HUES64 (cell line): ENCODE data around the gene PICALM.

ENCODE experiments used
- H3K27ac ChIP-seq: 2 replicates; pipeline ENCODE4 v1.7.0; 2013; ENCODE audit warnings: low read depth, low read length, inconsistent platforms
- H3K27me3 ChIP-seq: 2 replicates; pipeline ENCODE4 v1.6.1; 2013; ENCODE audit warnings: mild to moderate bottlenecking, low read length; ENCODE audit not compliant: insufficient read depth
- H3K36me3 ChIP-seq: 2 replicates; pipeline ENCODE4 v1.6.1; 2013; ENCODE audit warnings: mild to moderate bottlenecking, low read length; ENCODE audit not compliant: insufficient read depth
- H3K4me1 ChIP-seq: 2 replicates; pipeline ENCODE4 v1.6.1; 2013; ENCODE audit warnings: mild to moderate bottlenecking, low read length, moderate library complexity; ENCODE audit not compliant: insufficient read depth
- H3K4me3 ChIP-seq: 2 replicates; pipeline ENCODE4 v1.5.1; 2013; ENCODE audit warnings: mild to moderate bottlenecking, low read length, moderate library complexity
- H3K9ac ChIP-seq: 2 replicates; pipeline ENCODE4 v1.6.1; 2013; ENCODE audit warnings: mild to moderate bottlenecking, low read depth, low read length
- H3K9me3 ChIP-seq: 2 replicates; pipeline ENCODE4 v1.6.1; 2013; ENCODE audit warnings: low read depth, low read length; ENCODE audit not compliant: insufficient read depth
- WGBS: fragments of 150-250, 120-280 bp; methylation state at CpG from one replicate; pipeline ENCODE4 v1.1.7; 2013; ENCODE audit warnings: missing lambda C conversion rate; 5-methylcytosine and 5-hydroxymethylcytosine counted together

The PICALM gene

DNA sequence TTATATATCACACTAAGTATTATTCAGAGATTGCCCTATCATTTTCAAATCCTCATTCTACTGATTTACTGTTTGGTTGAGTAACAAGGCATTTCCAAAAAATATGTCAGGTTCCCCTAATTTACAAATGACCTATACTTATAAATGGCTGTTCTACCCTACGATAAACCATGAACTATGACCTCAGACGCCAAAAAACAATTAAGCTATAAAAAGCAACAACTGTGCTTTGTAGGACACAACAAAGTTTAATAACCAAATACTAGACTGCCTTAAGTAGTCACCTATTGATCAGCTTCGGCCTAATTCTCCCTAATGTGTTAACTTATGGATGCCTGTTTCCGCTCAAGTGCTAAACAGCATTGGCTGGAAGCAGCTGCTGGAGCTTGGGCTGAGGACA, 53.2 kb downstream of the PICALM start:
- no peaks in the 10 kb centered on the region for H3K27me3 ChIP-seq
- no peak overlapping the region for H3K9ac ChIP-seq
- no peaks in the 10 kb centered on the region for H3K9me3 ChIP-seq
- H3K36me3 ChIP-seq = peaks cover 76% of the 10 kb centered on the region
- 97% methylated on average over 4 of the region's 4 CpGs for WGBS
- H3K27ac ChIP-seq = no peak overlapping the region
- no peaks in the 10 kb centered on the region for H3K4me1 ChIP-seq
- H3K4me3 ChIP-seq = no peak overlapping the region

GRCh38 chr11:86014221-86014620, 54.7 kb downstream of the PICALM start:
- Histone ChIP-seq H3K9me3 (no peaks in the 10 kb centered on the region), H3K4me3 (no peak overlapping the region), H3K9ac (no peak overlapping the region), H3K36me3 (peaks cover 72% of the 10 kb centered on the region), H3K27me3 (no peaks in the 10 kb centered on the region), H3K27ac (no peak overlapping the region), H3K4me1 (no peaks in the 10 kb centered on the region)
- 92% methylated on average over 2 of the region's 2 CpGs for WGBS

GRCh38 chr11:86013713-86014112, 55.2 kb downstream of the PICALM start:
- Histone ChIP-seq H3K27me3 (no peaks in the 10 kb centered on the region), H3K36me3 (peaks cover 71% of the 10 kb centered on the region), H3K27ac (no peak overlapping the region), H3K9me3 (no peaks in the 10 kb centered on the region), H3K9ac (no peak overlapping the region), H3K4me3 (no peak overlapping the region), H3K4me1 (no peaks in the 10 kb centered on the region)

DNA sequence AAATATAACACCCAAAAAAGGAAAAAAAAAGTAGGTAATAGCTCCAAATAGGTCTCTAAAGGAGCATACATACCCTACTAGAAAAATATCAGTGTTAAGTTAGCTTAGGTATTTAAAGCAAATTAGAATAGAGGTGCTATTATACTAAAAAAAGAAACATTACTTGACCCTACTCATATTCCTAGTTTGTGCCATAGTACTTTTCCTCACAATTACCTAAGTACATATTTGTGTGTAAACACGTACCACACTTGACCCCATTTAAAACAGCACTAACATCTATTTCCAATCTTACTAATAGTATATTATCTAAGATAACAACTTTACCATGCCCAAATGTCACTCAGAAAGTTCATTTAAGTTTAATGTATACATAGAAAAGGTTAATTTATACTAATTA, 57.7 kb downstream of the PICALM start:
- whole genome bisulfite sequencing = 100% methylated on average over 1 of the region's 1 CpG
- H3K27me3 ChIP-seq = no peaks in the 10 kb centered on the region

GRCh38 chr11:86003654-86004053, 65.2 kb downstream of the PICALM start:
- Histone ChIP-seq H3K9me3 (no peaks in the 10 kb centered on the region), H3K4me1 (no peaks in the 10 kb centered on the region), H3K27me3 (no peaks in the 10 kb centered on the region), H3K36me3 (peaks cover 93% of the 10 kb centered on the region), H3K27ac (no peak overlapping the region), H3K4me3 (no peak overlapping the region), H3K9ac (no peak overlapping the region)
- WGBS = 83% methylated on average over 2 of the region's 2 CpGs

More for the DNA sequence above, 57.7 kb downstream of the PICALM start:
- Histone ChIP-seq H3K9me3 (no peaks in the 10 kb centered on the region), H3K4me1 (no peaks in the 10 kb centered on the region), H3K27ac (no peak overlapping the region), H3K4me3 (no peak overlapping the region), H3K36me3 (peaks cover 77% of the 10 kb centered on the region), H3K9ac (no peak overlapping the region)

DNA sequence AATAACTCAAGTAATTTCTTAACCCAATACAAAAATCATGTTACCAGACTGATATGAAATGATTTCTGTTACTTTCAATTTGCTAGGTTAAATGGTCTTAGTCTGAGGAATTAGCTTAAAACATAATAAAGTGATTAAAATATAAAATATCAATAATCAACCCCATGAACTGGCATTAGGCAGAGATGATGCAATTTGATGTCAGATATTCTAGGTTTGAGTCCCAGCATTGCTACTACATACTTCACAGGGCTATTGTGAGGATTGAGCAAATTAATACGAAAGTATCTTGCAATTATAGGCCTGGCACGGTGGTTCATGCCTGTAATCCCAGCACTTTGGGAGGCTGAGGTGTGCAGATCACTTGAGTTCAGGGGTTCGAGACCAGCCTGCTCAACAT, 66.5 kb downstream of the PICALM start:
- 95% methylated on average over 3 of the region's 3 CpGs for WGBS

GRCh38 chr11:85991508-85991907, 77.4 kb downstream of the PICALM start:
- Histone ChIP-seq H3K36me3 (peaks cover 93% of the 10 kb centered on the region), H3K27ac (no peak overlapping the region), H3K9ac (no peak overlapping the region), H3K4me1 (no peaks in the 10 kb centered on the region), H3K9me3 (no peaks in the 10 kb centered on the region), H3K27me3 (no peaks in the 10 kb centered on the region), H3K4me3 (no peak overlapping the region)
- WGBS = 100% methylated on average over 1 of the region's 2 CpGs

More for the DNA sequence above, 66.5 kb downstream of the PICALM start:
- Histone ChIP-seq H3K4me3 (no peak overlapping the region), H3K27me3 (no peaks in the 10 kb centered on the region), H3K9ac (no peak overlapping the region), H3K36me3 (peaks cover 94% of the 10 kb centered on the region), H3K27ac (no peak overlapping the region), H3K4me1 (no peaks in the 10 kb centered on the region), H3K9me3 (no peaks in the 10 kb centered on the region)

GRCh38 chr11:85989746-85990145, 79.1 kb downstream of the PICALM start:
- WGBS = no CpG with 5 or more reads among the region's 2 CpGs
- H3K36me3 ChIP-seq = peaks cover 87% of the 10 kb centered on the region

GRCh38 chr11:85988780-85989179, 80.1 kb downstream of the PICALM start:
- Histone ChIP-seq H3K9me3 (no peaks in the 10 kb centered on the region), H3K9ac (no peak overlapping the region), H3K36me3 (peaks cover 85% of the 10 kb centered on the region), H3K27me3 (no peaks in the 10 kb centered on the region), H3K4me3 (no peak overlapping the region), H3K4me1 (no peaks in the 10 kb centered on the region), H3K27ac (no peak overlapping the region)
- 96% methylated on average over 3 of the region's 3 CpGs for WGBS

More at GRCh38 chr11:85989746-85990145, 79.1 kb downstream of the PICALM start:
- H3K9ac ChIP-seq = no peak overlapping the region
- no peak overlapping the region for H3K27ac ChIP-seq
- no peaks in the 10 kb centered on the region for H3K4me1 ChIP-seq
- H3K27me3 ChIP-seq = no peaks in the 10 kb centered on the region
- H3K4me3 ChIP-seq = no peak overlapping the region
- no peaks in the 10 kb centered on the region for H3K9me3 ChIP-seq

DNA sequence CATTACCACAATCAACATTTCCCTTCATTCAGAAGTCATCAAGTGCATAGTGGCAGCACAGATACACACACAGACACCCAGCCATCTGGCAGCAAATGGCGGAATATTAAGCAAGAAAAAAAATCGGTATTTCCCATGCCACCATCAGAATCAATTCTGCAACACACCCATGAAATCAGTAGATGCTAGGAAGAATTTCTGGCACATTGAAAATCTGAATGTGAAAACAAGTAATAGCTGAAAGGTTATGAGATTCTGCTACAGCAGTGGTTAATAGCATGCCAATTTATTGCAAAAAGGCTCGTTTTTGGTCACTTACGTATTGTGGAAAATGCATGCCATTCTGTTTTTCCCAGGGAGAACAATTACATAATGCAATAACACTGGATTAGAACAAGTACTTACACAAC, 91.1 kb downstream of the PICALM start:
- no peaks in the 10 kb centered on the region for H3K4me1 ChIP-seq
- H3K36me3 ChIP-seq = peaks cover 88% of the 10 kb centered on the region
- WGBS = 95% methylated on average over 4 of the region's 4 CpGs
- H3K27me3 ChIP-seq = no peaks in the 10 kb centered on the region
- no peak overlapping the region for H3K4me3 ChIP-seq
- no peaks in the 10 kb centered on the region for H3K9me3 ChIP-seq
- H3K27ac ChIP-seq = no peak overlapping the region
- H3K9ac ChIP-seq = no peak overlapping the region

DNA sequence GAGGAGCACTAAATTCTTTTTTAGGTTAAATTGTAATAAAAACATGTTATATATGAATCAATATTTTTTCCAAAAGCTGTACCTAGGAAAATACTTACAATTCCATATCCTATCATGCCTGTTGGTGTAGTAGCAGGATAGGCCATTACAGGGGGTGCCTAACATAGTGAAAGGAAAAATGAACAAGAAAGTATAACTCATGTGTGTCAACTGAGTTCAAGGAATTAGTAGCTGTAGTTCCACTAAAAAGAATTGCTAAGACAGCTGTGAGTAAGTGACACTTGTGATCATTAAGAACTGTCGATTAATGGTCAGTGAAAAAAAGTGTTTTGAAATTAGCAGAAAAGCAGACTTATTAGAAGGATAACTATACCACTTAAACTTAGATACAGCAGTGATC, 92.4 kb downstream of the PICALM start:
- H3K36me3 ChIP-seq = peaks cover 91% of the 10 kb centered on the region
- H3K9me3 ChIP-seq = no peaks in the 10 kb centered on the region
- no peak overlapping the region for H3K4me3 ChIP-seq
- WGBS = 71% methylated on average over 1 of the region's 1 CpG
- H3K4me1 ChIP-seq = no peaks in the 10 kb centered on the region
- H3K9ac ChIP-seq = no peak overlapping the region
- no peak overlapping the region for H3K27ac ChIP-seq
- no peaks in the 10 kb centered on the region for H3K27me3 ChIP-seq

- Histone ChIP-seq H3K36me3 (peaks cover 87% of the 10 kb centered on the region), H3K27ac (no peak overlapping the region)
- 85% methylated on average over 4 of the region's 4 CpGs for WGBS
Measured at GRCh38 chr11:85974122-85974521, 94.8 kb downstream of the PICALM start.

More at GRCh38 chr11:85974122-85974521, 94.8 kb downstream of the PICALM start:
- Histone ChIP-seq H3K4me1 (no peaks in the 10 kb centered on the region), H3K4me3 (no peak overlapping the region), H3K27me3 (no peaks in the 10 kb centered on the region), H3K9me3 (no peaks in the 10 kb centered on the region), H3K9ac (no peak overlapping the region)
